ENCODE measurements around the gene TMEM150B. TPM values are rescaled to one million over a fixed set of nuclear protein-coding genes. Genes with fewer than 3 reads are reported as not detected.

The TMEM150B gene
- total RNA-seq, 1 experiment from 2014 or later: not detected

DNA sequence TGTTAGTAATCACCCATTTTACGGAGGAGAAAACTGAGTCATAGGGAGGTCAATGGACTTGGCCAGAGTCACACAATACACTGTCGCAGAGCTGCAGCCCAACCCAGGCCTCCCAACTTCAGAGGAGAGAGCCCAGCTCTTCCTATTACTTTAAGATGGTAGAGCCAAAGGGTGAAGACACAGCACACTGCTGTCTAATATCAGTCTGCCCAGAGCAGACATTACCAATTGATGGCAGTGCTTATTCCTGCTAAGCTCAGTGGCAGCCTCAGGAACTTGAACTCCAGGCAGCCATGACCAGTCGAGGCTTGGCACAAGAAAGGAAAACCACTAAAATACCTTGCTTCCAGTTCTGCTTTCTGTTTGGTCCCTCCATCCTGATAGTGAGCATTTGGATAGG, 18.4 kb downstream of the TMEM150B start:
- no peak for DNase-seq (ENCODE audit: low read depth)

- DNase-seq (ENCODE audit: low read depth): no peak
These were observed 19.1 kb downstream of the TMEM150B start for GRCh38 chr19:55305983-55306562.

DNA sequence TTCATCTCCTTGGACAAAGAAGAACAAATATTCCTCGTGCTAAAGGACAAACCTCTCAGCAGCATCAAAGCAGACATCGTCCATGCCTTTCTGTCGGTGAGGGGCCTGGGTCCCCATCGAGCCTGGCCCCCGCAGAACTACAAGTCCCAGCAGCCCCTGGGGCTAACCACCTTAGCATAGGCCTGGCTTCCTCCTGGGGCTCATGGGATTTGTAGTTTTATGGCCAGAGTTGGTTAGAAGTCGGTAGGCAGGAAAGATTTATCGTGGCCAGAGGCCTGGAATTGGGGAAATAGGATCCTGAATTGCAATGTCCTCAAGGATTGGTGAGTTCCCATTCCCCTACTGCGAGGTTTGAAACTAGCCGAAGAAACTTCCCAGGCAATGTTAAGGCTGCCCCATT, 19.6 kb downstream of the TMEM150B start:
- peak; percentile 51 for DNase-seq (ENCODE audit: low read depth)

DNA sequence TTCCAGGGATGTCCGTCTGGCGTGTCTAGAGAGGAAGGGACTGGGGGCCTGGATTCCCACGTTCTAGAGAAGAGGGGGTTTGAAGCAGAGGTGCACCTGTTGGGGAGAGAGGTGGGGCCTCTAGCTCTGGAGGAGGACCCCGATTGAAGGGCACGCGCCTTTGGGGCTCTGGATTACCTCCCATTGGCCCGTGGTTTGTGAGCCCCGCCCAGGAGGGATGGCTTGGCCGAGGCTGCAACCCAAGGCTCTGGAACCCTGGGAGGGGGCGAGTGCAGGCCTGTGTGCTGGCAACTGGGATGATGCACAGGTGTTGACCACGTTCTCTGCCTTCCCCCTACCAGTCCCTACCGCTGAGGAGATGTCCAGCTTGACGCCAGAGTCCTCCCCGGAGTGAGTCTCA, 20.2 kb downstream of the TMEM150B start:
- DNase-seq (ENCODE audit: low read depth): no peak

- peak; percentile 54 for DNase-seq (ENCODE audit: low read depth)
These were observed 20.7 kb downstream of the TMEM150B start for GRCh38 chr19:55304279-55304978.

- no peak for DNase-seq (ENCODE audit: low read depth)
These were observed 21.7 kb downstream of the TMEM150B start for GRCh38 chr19:55303477-55303876.

GRCh38 chr19:55302318-55302703, 22.8 kb downstream of the TMEM150B start:
- DNase-seq (ENCODE audit: low read depth): no peak

DNA sequence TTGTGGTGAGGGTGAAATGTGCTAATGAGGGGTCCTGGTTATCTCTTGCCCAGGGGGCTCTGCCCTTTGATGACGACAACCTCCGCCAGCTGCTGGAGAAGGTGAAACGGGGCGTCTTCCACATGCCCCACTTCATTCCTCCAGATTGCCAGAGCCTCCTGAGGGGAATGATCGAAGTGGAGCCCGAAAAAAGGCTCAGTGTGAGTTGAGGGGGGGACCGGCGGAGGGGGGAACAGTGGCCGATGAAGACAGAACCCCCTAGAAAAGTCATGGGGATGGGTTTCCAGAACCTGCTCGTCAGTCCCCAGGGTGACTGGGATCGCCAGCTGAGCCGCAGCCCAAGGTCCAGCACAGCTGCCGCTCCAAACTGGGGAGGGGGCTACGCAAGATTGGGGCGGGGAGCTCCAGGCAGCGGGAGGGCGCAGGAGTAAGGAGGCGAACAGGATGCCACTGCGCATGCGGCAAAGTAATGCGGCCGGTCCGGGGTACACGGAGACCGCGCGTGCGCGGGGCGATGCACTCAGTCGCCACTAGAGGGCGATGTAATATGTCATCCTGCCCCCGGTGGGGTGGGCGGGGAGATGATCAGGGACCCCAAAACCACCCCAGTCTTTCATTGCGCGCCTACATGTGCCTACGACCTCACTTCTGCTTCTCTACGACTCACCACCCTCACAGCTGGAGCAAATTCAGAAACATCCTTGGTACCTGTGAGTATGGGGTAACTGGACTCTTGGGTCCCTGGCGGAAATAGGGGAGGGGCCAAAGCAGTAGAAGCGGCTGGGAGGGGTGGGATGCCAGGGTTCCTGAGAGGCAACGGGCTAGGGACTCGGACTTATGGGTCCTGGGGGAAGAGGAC, 23.5 kb downstream of the TMEM150B start:
- DNase-seq (ENCODE audit: low read depth): peak; percentile 73

GRCh38 chr19:55300886-55301458, 24.2 kb downstream of the TMEM150B start:
- no peak for DNase-seq (ENCODE audit: low read depth)

DNA sequence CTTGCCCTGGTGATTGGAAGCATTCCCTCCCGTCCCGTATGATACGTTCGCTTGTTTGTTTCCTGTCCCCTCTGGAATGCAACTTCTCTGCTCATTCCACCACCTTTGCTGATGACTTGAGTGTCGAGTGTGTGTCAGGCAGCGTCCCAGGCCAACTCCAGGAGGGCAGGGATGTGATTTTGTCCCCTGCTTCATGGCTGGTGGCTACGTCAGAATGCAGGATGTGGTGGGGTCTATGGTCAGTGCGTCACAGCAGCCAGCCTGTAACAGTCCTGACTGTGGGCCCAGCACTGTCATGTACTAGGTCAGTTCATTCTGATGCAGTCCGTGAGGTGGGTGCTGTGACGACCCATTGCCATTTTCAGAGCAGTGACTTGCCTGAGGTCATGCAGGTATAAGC, 25.1 kb downstream of the TMEM150B start:
- DNase-seq (ENCODE audit: low read depth): no peak

GRCh38 chr19:55297267-55297666, 27.9 kb downstream of the TMEM150B start:
- no peak for DNase-seq (ENCODE audit: low read depth)

- DNase-seq (ENCODE audit: low read depth): peak; percentile 24
These were observed 35.9 kb downstream of the TMEM150B start for GRCh38 chr19:55289117-55289796.

- no peak for DNase-seq (ENCODE audit: low read depth)
These were observed 37.6 kb downstream of the TMEM150B start for GRCh38 chr19:55287361-55288079.

- no peak for DNase-seq (ENCODE audit: low read depth)
These were observed 39.8 kb downstream of the TMEM150B start for GRCh38 chr19:55285229-55285890.

GRCh38 chr19:55284405-55285058, 40.6 kb downstream of the TMEM150B start:
- DNase-seq (ENCODE audit: low read depth): no peak

GRCh38 chr19:55283548-55284377, 41.4 kb downstream of the TMEM150B start, which contains the start of gene BRSK1:
BRSK1 (plus strand) TSS chr19:55283997; CDS start chr19:55284443, 446 bp downstream.
- DNase-seq (ENCODE audit: low read depth): peak; percentile 48

DNA sequence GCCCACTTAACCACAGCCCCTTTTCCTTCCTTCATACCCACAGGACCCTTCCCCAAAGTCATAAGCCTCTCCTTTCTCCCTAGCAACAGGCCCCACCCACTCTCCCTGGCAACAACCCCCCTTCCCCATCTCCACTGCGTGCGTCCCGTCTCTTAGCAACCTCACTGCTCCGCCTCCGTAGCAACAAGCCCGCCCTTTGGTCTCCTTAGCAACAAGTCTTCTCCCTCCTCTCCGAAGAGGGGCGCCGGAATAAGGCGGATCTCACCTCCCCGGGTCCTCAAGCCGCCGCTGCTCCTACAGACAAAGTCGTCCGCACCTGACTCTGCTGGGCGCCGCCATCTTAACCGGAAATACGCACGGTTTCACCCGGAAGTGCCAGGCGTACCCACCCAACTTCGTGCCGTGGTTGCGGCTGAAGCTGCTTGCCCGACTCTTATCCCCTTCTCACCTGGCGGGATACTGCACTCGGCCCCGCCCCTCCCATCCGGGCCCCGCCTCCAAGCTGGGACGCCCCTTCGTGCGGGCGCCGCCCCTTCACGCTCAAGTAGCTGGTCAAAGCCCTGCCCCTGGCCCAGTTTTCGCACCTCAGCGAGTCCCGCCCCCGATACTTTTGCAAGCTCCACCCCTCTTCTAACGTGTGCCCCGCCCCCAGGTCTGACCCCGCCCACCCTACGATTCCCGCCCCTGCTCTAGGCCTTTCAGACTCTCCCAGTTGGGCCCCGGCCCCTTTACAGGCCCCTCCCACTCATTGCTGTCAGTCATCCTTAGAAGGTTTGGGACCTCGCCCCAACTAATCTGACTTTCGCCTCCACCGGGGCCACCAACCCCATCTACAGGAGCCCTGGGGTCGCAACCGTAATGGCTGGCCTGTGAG, 45.1 kb downstream of the TMEM150B start, which contains the start of gene HSPBP1:
Gene HSPBP1, minus strand, starts transcription at position 341 of the 874 bp plus-strand sequence. CDS start 502 bp downstream, outside the sequence.
- DNase-seq (ENCODE audit: low read depth): peak; percentile 95

GRCh38 chr19:55279340-55279739, 45.8 kb downstream of the TMEM150B start:
- DNase-seq (ENCODE audit: low read depth): no peak
